ENCODE data around the gene TPBG.
A peak's percentile ranks its signal among the peaks of the same experiment; 100 is the strongest.
"Not testable (repeated sequence)": the region's sequence is repeated elsewhere in the genome, so short reads cannot be mapped to it uniquely, and the experiment has no call there.

TPBG gene

GRCh38 chr6:82376636-82377035, 13.0 kb downstream of the TPBG start:
- DNase-seq = no peak

DNA sequence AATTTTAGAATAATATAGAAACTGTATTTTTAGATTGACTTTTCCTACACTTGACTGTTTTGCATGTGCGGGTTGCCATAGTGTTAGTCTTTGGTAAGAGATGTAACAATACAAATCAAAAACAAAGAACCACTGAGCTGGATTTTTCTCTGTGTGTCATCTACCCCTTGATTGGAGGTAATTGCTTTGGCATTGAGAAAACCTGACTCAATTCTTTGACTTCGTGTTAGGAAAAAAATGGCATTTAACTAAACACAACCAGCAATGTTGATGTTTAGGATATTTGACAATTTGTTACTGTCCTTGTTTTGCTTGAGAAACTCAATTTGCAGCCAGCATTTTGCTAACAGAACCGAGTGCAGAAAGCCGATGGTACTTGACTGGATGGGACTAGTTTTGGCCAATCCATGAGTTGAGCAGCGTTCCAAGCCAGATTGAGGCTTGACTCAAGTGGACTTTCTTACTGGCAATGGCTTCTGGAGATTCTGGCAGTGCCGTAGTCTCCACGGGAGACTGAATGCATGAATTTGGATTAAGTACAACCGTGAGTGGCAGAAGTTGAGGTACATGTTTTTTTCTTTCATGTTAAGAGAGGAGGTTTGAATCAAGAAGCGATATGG, 17.1 kb downstream of the TPBG start:
- peak; percentile 81 for DNase-seq

GRCh38 chr6:82381278-82381677, 17.7 kb downstream of the TPBG start:
- no peak for DNase-seq

DNA sequence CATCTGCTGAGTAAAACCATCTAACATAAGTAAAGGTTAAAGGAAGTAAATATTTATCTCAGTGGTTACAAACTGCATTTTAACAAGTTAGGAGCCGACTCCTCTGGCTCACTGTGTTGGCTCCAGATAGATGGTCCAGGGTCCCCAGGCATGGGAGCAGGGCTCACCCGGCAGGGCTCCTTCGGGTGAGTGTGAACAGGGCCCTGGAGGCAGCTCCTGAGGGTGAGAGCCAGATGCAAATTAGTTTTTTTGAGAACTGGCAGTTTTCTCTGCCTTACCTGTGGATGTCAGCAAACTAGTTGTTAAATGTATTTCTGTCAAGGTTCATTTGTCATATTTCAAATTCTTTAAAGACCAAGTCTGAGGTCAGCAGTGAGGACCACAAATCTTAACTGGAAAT, 21.5 kb downstream of the TPBG start:
- no peak for DNase-seq

GRCh38 chr6:82385546-82385945, 21.9 kb downstream of the TPBG start:
- no peak for DNase-seq

GRCh38 chr6:82385961-82386360, 22.3 kb downstream of the TPBG start:
- peak; percentile 73 for DNase-seq

GRCh38 chr6:82394770-82395169, 31.2 kb downstream of the TPBG start:
- not testable (repeated sequence) for DNase-seq

DNA sequence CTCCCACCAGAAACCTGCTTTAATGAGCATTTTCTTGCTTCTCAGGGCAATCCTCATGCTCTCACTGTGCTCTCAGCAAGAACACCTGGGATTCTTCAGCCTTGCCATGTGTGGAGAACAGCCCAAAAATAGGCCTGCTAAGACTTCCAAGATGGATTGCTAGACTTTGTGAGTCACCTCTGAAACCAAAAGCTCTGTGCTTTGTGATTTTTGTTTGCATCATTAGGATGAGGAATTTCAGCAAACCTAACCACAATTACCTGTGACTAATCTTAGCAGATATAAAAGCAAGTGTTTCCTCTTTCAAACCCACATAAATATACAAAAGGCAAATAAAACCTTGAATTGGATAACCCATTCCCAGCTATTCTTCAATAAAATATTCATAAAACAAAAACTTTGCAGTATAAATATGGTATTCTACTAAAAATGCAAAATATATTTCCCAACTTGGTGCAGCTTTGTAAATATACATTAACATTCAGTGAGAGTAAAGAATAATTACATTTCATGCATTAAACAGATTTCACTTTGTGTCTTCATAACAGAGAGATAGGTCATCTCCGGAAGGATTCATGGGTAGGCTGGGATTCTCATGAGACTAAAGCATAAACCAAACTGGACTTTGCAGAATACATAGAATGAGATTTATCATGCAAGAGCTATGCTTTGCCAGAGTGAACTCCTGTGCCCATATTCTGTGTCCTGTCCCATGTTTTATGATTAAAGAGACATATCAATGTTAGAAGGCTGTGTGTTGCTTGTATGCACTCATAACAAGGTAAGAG, 33.5 kb downstream of the TPBG start:
- peak; percentile 50 for DNase-seq

GRCh38 chr6:82397962-82398692, 34.5 kb downstream of the TPBG start:
- DNase-seq = no peak

DNA sequence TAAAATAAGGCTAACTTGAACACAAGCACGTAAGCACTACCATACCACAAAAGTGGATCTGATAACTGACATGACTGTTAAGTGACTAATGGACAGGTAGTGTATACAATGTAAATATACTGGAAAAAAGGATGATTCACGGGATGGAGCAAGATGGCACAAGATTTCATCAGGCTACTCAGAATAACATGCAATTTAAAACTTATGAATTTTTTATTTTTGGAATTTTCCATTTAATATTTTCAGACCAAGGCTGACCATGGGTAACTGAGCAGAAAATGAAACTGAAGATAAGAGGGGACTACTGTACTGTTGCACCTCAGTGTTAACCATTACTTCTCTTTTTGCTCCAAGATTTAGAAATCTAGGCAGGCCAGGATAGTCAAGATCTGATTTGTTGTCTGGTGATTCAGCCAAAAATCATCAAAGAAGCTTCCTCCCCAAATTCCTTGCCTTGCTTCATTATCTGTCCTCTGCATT, 45.4 kb downstream of the TPBG start:
- DNase-seq = no peak

DNA sequence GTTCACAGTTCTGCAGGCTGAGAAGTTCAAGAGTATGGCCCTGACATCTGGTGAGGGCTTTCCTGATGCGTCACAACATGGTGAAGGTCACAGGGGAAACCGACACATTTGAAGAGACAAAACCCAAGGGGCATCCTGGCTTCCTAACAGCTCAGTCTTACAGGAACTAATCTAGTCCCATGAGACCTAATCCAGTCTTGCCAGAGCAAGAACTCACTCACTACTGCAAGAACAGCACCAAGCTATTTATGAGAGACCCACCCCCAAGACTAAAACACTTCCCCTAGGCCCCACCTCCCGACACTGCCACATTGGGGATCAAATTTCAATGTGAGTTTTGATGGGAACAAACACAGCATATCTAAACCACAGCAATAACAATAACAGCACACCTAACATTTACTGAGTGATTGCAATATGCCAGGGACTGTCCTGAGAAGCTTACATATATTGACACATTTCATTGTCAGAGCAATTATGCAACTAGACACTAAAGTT, 46.6 kb downstream of the TPBG start:
- DNase-seq = no peak

- no peak for DNase-seq
Observed at GRCh38 chr6:82413868-82414267, 50.3 kb downstream of the TPBG start.

DNA sequence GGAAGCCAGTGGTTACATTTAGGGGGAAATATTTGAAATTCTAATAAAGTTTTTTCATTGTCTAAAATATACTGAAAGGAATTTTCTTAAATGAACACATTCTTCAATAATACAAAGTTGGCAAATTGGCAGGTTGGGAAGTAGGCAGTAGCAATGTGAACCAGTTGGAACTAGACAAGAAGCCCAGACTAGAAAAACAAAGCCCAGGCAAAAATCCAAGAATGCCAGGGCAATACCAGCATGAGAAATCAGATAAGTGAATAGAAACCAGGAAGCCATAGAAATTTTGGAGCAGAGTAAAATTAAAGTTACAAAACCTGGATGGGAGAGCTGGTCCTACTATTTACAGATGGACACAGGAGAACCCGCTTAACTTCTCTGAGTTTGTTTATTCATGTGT, 52.2 kb downstream of the TPBG start:
- DNase-seq = no peak

GRCh38 chr6:82416346-82416745, 52.7 kb downstream of the TPBG start:
- DNase-seq = no peak

Data from NCI-H774 (cell line).